ENCODE data around the gene RNF7.
"Not testable (repeated sequence)": the region's sequence is repeated elsewhere in the genome, so short reads cannot be mapped to it uniquely, and the experiment has no call there.

The RNF7 gene

GRCh38 chr3:141738022-141738890 is at the start of gene RNF7:
RNF7 (plus strand) TSS chr3:141738298; CDS start chr3:141738342, 44 bp downstream.
- peak; percentile 98 for DNase-seq (ENCODE audit: low spot score)

DNA sequence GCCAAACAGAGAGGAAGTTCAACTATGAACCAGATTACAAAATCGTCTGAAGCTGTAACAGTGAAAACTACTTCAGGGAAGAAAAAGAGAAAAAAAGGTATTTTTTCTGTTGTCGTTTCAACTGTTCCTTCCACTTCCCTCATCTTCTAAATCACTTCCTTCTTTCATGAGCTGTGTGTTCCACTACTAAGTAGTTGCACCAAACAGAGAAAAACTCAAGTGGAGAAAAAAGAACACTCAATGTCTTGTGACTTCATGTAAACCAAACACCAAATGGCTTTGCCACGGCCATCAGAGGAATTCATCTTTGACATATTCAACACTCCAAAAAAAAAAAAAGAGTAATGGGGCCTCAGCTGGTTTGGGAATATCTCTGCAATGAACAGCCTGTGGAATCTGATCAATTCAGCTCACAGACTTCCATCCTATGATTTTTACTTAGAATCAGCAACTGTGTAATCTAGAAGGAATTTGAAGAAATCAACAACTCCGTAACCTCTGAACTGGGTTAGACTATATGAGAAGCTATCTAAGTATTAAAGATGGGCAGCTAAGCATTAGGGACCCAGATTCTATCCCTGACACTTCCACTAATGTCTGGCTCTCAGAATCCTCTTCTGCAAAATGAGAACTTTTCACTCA is 47.5 kb upstream of the RNF7 start:
- DNase-seq (ENCODE audit: low spot score), result no peak

DNA sequence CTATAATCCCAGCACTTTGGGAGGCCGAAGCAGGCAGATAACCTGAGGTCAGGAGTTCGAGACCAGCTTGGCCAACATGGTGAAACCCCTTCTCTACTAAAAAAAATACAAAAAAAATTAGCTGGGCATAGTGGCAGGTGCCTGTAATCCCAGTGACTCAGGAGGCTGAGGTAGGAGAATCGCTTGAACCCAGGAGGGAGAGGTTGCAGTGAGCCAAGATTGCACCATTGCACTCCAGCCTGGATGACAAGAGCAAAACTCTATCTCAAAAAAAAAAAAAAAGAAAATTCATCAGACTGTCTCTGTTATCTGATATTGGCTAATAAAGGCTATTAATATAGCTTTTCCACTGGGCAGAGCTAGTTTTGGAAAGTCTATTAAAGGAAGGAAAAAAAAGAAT is 46.6 kb upstream of the RNF7 start:
- DNase-seq (ENCODE audit: low spot score), result not testable (repeated sequence)

GRCh38 chr3:141692973-141693372 is 45.1 kb upstream of the RNF7 start:
- DNase-seq (ENCODE audit: low spot score), result not testable (repeated sequence)

DNA sequence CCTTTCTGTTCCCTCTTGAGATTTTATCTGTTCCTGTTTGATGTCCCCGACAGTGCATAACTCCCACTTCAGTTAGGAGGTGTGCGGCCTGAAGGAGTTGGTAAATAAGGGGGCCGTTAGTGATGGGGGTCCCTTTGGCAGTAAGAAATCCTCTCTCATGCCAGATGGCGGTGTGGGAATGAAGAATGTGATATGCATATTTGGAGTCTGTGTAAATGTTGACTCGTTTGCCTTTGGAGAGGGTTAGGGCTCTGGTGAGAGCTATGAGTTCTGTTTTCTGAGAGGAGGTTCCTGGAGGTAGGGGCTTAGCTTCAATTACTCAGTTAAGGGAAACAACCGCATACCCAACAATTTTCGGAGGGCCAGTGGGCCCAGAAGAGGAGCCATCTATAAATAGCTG is 38.8 kb upstream of the RNF7 start:
- DNase-seq (ENCODE audit: low spot score), result no peak

- no peak for DNase-seq (ENCODE audit: low spot score)
Measured at GRCh38 chr3:141699897-141700296, 38.2 kb upstream of the RNF7 start.

GRCh38 chr3:141703367-141703766 is 34.7 kb upstream of the RNF7 start:
- not testable (repeated sequence) for DNase-seq (ENCODE audit: low spot score)

GRCh38 chr3:141707741-141708203 is 30.3 kb upstream of the RNF7 start:
- DNase-seq (ENCODE audit: low spot score), result peak; percentile 64

- DNase-seq (ENCODE audit: low spot score), result no peak
Measured at GRCh38 chr3:141708367-141708766, 29.7 kb upstream of the RNF7 start.

GRCh38 chr3:141709126-141709770 is 28.9 kb upstream of the RNF7 start:
- DNase-seq (ENCODE audit: low spot score), result no peak

- DNase-seq (ENCODE audit: low spot score), result no peak
Measured at GRCh38 chr3:141710121-141710520, 28.0 kb upstream of the RNF7 start.

DNA sequence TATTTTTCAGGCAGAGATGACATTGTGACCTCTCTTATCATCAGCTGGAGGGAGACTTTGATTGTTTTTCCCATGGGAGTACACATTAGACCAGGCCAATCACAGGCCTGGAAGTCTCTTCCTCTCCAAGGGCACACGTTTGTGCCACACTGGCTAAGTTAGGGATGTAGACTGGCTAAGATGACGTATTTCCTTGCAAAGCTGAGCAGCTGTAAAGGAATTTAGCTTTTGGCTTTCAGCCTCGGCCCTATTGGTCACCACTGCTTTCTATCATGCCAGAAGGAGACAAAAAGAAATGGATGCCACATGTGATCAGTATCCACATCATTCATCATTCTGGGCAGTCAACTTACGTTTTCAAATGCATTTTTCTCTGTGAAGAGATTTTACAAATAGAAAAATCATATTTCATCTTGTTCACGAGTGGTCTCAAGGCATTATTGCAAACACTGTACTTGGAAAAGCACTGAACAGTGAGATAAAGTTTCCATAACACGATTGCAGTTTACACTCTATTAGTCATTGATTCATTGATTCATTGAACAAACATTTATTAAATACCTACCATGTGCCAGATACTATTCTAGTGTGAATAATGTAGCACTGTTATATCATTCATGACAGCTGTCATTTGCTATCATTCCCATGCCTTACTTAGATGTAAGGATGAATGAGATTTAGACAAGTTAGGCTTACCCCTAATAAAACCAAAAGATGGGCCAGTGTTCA is 27.0 kb upstream of the RNF7 start:
- DNase-seq (ENCODE audit: low spot score), result peak; percentile 91

- DNase-seq (ENCODE audit: low spot score), result no peak
Measured at GRCh38 chr3:141714671-141715070, 23.4 kb upstream of the RNF7 start.

DNA sequence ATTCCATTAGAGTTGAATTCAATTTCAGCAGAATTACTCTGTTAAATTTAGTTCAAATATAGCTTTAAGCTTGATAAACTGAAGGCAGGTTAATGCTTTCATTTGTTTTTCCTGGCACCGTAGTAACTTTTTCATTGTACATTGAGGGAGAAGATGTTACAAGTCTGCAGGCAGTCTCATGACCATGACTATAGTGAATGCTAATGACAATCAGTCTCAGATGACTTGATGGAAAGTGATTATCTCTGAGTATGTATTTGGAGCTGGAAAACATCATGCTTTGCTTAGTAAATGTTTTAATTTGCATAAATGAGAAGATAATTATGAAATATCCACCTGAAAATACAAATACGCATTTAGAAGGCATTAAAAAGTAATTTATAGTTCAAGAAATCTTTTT is 16.0 kb upstream of the RNF7 start:
- no peak for DNase-seq (ENCODE audit: low spot score)

- DNase-seq (ENCODE audit: low spot score), result no peak
Measured at GRCh38 chr3:141722648-141723047, 15.4 kb upstream of the RNF7 start.

DNA sequence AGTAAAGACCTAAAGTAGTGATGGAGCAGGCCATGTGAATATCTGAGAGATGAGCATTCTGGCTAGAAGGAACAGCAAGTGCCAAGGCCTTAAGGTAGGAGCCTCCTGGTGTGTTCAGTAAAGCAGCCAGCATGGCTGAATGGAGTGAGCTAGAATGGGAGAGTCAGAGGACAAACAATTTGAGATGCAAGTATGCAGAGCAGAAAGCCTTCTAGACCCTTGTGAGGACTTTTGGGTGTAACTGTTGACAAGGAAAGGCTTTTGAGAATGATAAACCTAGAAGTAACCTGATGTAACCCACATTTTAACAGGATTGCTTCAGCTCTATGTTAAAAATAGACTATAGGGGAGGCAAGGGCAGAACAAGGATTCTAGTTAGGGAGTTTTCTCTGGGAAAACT is 14.8 kb upstream of the RNF7 start:
- DNase-seq (ENCODE audit: low spot score), result no peak

GRCh38 chr3:141724186-141724585 is 13.9 kb upstream of the RNF7 start:
- DNase-seq (ENCODE audit: low spot score), result no peak

DNA sequence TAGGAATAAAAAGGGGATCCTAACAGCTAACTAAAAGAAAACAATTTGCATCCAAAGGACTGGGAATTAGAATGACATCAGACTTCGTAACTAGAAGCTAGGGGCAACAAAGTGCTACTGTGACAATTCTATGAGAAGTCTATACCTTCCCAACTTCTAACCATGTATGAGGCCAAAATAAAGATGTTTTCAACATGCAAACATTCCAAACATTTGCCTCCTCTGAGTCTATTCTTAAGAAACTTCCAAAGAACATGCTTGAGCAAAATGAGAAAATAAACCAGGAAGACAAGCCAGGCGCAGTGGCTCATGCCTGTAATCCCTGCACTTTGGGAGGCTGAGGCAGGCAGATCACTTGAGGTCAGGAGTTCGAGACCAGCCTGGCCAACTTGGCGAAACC is 13.1 kb upstream of the RNF7 start:
- DNase-seq (ENCODE audit: low spot score), result no peak

DNA sequence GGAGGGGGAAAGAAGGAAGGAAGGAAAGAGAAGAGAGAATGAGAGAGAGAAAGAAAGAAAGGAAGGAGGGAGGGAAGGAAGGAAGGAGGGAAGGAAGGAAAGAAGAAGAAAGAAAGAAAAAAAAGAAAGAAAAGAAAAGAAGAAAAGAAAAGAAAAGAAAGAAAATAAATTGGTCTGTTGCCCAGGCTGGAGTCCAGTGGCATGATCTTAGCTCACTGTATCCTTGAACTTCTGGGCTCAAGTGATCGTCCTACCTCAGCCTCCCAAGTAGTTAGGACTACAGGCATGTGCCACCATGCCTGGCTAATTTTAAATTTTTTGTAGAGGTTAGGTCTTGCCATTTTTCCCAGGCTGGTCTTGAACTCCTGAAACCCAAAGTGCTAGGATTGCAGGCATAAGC is 11.6 kb upstream of the RNF7 start:
- no peak for DNase-seq (ENCODE audit: low spot score)

- no peak for DNase-seq (ENCODE audit: low spot score)
Measured at GRCh38 chr3:141728355-141728892, 9.7 kb upstream of the RNF7 start.

DNA sequence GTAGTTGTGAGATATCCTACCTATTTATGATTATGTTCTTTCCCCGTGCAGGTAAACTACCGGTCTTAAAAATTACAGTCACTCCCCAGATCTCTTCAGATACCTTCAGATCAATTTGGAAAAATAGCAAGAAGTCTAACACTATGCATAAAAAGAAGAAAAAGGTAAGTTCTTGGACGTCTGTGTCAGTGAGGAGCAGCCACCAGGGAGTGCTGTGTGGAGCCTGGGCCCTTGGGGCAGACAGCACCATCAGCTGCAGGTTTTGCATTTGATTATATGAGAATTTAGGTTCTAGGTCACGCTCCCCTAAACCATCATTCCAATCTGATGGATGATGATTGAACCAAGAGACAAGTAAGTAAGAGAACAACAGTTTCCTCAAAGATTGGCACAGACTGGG is 8.9 kb upstream of the RNF7 start:
- no peak for DNase-seq (ENCODE audit: low spot score)

- DNase-seq (ENCODE audit: low spot score), result no peak
Measured at GRCh38 chr3:141735176-141735575, 2.9 kb upstream of the RNF7 start.

Measured in AG08395 (cell line).